ENCODE measurements around the gene CES3.
A peak's percentile ranks its signal among the peaks of the same experiment; 100 is the strongest.

CES3 gene

DNA sequence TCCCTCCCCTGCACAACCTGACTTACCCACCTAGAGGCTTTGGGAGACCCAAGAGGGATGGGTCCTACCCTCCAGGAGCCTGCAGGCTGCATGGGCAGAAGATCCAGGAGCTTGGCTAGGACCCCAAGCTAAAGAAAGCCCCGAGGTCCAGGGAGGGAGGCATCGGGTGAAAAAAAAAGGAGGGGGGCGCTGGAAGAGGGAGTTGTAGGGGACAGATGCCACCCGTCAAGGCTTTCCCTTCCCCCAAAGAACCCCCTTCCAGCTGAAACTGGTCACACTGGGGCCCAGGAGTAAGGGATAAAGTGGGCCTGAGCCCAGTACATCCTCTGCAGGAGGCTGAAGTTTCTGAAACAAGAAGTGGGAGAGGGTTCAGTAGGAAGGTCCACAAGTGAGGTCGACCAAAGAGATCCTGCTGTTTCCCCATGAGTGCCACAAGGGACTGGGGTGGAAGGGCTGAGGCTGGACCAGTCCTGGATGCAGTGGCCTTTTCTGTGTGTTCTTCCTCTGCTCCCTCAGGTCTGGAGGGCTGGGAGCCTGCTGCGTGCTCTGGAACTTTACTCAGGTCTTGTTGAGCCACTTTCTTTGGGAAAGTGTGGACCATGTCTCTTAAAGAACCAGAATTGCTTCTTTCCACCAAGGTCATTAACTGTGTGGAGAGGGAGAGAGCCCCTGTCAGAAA is 53.7 kb downstream of the CES3 start:
- Histone ChIP-seq H3K4ac (ENCODE audit: low read depth in 1 of 2, low read length in 2 of 2) (peak overlapping the region in 1 of 2 experiments; percentile 92), H3K4me2 (ENCODE audit: low read length, poor library complexity, severe bottlenecking) (peak overlapping the region; percentile 79), H2AK5ac (ENCODE audit: low read length, severe bottlenecking) (no peak overlapping the region), H2BK5ac (ENCODE audit: low read depth, low read length, poor library complexity, severe bottlenecking) (no peak overlapping the region), H3K4me3 (ENCODE audit: insufficient read depth in 1 of 2, low read depth in 1 of 2, low read length in 2 of 2) (peak overlapping the region in 1 of 2 experiments; percentile 73), H2BK12ac (ENCODE audit: low read length in 2 of 2) (peak overlapping the region; percentile 78 to 98), H3K4me1 (ENCODE audit: control insufficient read depth, insufficient read depth, low read depth, low read length) (peaks cover 14% of the 10 kb centered on the region), H3K79me1 (replicated peaks; ENCODE audit: low read length, poor library complexity, severe bottlenecking) (no peaks in the 10 kb centered on the region), H3K9me3 (ENCODE audit: control insufficient read depth, low read length) (no peaks in the 10 kb centered on the region), H3K9ac (ENCODE audit: low read length) (peak overlapping the region; percentile 70), H4K91ac (ENCODE audit: low read length) (peak overlapping the region; percentile 93), H2BK15ac (ENCODE audit: low read depth, poor library complexity, severe bottlenecking) (peak overlapping the region; percentile 60), H3K14ac (ENCODE audit: low read length in 2 of 2) (peak overlapping the region in 1 of 2 experiments; percentile 97), H3K18ac (ENCODE audit: low read depth in 1 of 2, low read length in 2 of 2) (peak overlapping the region; percentile 90 to 99), H3K27ac (ENCODE audit: low read length, poor library complexity, severe bottlenecking) (no peak overlapping the region), H3K23ac (ENCODE audit: low read length in 2 of 2) (peak overlapping the region in 1 of 2 experiments; percentile 99), H4K8ac (ENCODE audit: low read length) (peak overlapping the region; percentile 98), H3K36me3 (ENCODE audit: control insufficient read depth in 1 of 2, insufficient read depth in 2 of 2, low read depth in 1 of 2, low read length in 2 of 2) (no peaks in the 10 kb centered on the region), H3K27me3 (ENCODE audit: control insufficient read depth in 1 of 2, insufficient read depth in 1 of 2, low read length in 2 of 2) (peaks cover 6 to 11% of the 10 kb centered on the region in 2 experiments), H2BK120ac (ENCODE audit: low read depth, low read length) (peak overlapping the region; percentile 38), H2AFZ (ENCODE audit: low read depth, low read length) (no peak overlapping the region)
- no peak for DNase-seq
- WGBS, result 85% methylated on average over 5 of the region's 6 CpGs

DNA sequence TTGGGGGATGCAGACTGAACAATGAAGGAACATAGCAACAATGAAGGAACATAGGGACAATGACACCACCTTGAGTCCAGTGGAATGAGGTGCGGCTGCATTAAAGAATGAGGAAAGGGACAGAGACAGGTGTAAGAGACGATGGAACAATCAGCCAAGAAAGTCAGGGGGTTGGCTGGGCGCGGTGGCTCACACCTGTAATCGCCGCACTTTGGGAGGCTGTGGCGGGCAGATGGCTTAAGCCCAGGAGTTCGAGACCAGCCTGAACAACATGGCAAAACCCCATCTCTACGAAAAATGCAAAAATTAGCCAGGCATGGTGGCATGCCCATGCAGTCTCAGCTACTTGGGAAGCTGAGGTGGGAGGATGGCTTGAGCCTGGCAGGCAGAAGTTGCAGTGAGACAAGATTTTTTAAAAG is 54.3 kb downstream of the CES3 start:
- H2BK120ac ChIP-seq (ENCODE audit: low read depth, low read length), result no peak overlapping the region
- no peak overlapping the region for H2BK15ac ChIP-seq (ENCODE audit: low read depth, poor library complexity, severe bottlenecking)
- H3K27me3 ChIP-seq (ENCODE audit: control insufficient read depth in 1 of 2, insufficient read depth in 1 of 2, low read length in 2 of 2), result peaks cover 6 to 11% of the 10 kb centered on the region in 2 experiments
- H2BK12ac ChIP-seq (ENCODE audit: low read length in 2 of 2), result peak overlapping the region in 1 of 2 experiments; percentile 8
- no peak overlapping the region for H3K9ac ChIP-seq (ENCODE audit: low read length)
- H3K4ac ChIP-seq (ENCODE audit: low read depth in 1 of 2, low read length in 2 of 2), result no peak overlapping the region
- H3K4me3 ChIP-seq (ENCODE audit: insufficient read depth in 1 of 2, low read depth in 1 of 2, low read length in 2 of 2), result no peak overlapping the region
- no peaks in the 10 kb centered on the region for H3K9me3 ChIP-seq (ENCODE audit: control insufficient read depth, low read length)
- H2AFZ ChIP-seq (ENCODE audit: low read depth, low read length), result no peak overlapping the region
- WGBS, result 98% methylated on average over 9 of the region's 9 CpGs
- no peak overlapping the region for H4K8ac ChIP-seq (ENCODE audit: low read length)
- H3K23ac ChIP-seq (ENCODE audit: low read length in 2 of 2), result no peak overlapping the region
- H3K36me3 ChIP-seq (ENCODE audit: control insufficient read depth in 1 of 2, insufficient read depth in 2 of 2, low read depth in 1 of 2, low read length in 2 of 2), result no peaks in the 10 kb centered on the region
- no peak overlapping the region for H2BK5ac ChIP-seq (ENCODE audit: low read depth, low read length, poor library complexity, severe bottlenecking)
- peaks cover 14% of the 10 kb centered on the region for H3K4me1 ChIP-seq (ENCODE audit: control insufficient read depth, insufficient read depth, low read depth, low read length)
- H3K18ac ChIP-seq (ENCODE audit: low read depth in 1 of 2, low read length in 2 of 2), result peak overlapping the region in 1 of 2 experiments; percentile 47
- H4K91ac ChIP-seq (ENCODE audit: low read length), result no peak overlapping the region
- H3K4me2 ChIP-seq (ENCODE audit: low read length, poor library complexity, severe bottlenecking), result no peak overlapping the region
- DNase-seq, result no peak
- H3K79me1 ChIP-seq (replicated peaks; ENCODE audit: low read length, poor library complexity, severe bottlenecking), result no peaks in the 10 kb centered on the region
- no peak overlapping the region for H3K27ac ChIP-seq (ENCODE audit: low read length, poor library complexity, severe bottlenecking)
- H2AK5ac ChIP-seq (ENCODE audit: low read length, severe bottlenecking), result no peak overlapping the region
- no peak overlapping the region for H3K14ac ChIP-seq (ENCODE audit: low read length in 2 of 2)

DNA sequence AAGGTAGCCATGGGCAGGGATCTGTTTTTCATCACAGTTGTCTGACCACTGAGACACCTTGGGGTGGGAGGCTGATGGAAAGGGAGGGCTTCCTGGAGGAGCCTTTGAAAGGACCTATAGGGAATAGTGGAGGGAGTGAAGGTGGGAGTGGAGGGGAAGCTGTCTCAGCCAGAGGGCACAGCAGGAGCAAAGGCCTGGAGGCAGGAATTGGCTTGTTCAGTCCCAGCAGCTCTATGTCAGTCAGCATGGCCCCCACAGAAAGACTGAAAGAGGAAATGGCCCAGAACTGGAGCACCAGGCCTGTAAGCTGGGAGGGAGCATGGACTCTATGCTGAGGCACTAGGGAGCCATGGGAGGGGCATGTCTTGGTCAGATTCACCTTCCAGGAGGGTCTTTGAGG is 55.1 kb downstream of the CES3 start:
- Histone ChIP-seq H3K36me3 (ENCODE audit: control insufficient read depth in 1 of 2, insufficient read depth in 2 of 2, low read depth in 1 of 2, low read length in 2 of 2) (no peaks in the 10 kb centered on the region), H3K27ac (ENCODE audit: low read length, poor library complexity, severe bottlenecking) (no peak overlapping the region), H2BK5ac (ENCODE audit: low read depth, low read length, poor library complexity, severe bottlenecking) (no peak overlapping the region), H3K27me3 (ENCODE audit: control insufficient read depth in 1 of 2, insufficient read depth in 1 of 2, low read length in 2 of 2) (peaks cover 6 to 11% of the 10 kb centered on the region in 2 experiments), H4K8ac (ENCODE audit: low read length) (no peak overlapping the region), H3K14ac (ENCODE audit: low read length in 2 of 2) (no peak overlapping the region), H3K9me3 (ENCODE audit: control insufficient read depth, low read length) (no peaks in the 10 kb centered on the region), H3K4me1 (ENCODE audit: control insufficient read depth, insufficient read depth, low read depth, low read length) (peaks cover 14% of the 10 kb centered on the region), H3K79me1 (replicated peaks; ENCODE audit: low read length, poor library complexity, severe bottlenecking) (no peaks in the 10 kb centered on the region), H3K4ac (ENCODE audit: low read depth in 1 of 2, low read length in 2 of 2) (peak overlapping the region in 1 of 2 experiments; percentile 47), H4K91ac (ENCODE audit: low read length) (no peak overlapping the region), H2AFZ (ENCODE audit: low read depth, low read length) (no peak overlapping the region), H3K23ac (ENCODE audit: low read length in 2 of 2) (no peak overlapping the region), H3K9ac (ENCODE audit: low read length) (no peak overlapping the region), H2BK15ac (ENCODE audit: low read depth, poor library complexity, severe bottlenecking) (no peak overlapping the region), H3K4me2 (ENCODE audit: low read length, poor library complexity, severe bottlenecking) (no peak overlapping the region), H2BK12ac (ENCODE audit: low read length in 2 of 2) (no peak overlapping the region), H3K4me3 (ENCODE audit: insufficient read depth in 1 of 2, low read depth in 1 of 2, low read length in 2 of 2) (no peak overlapping the region), H2BK120ac (ENCODE audit: low read depth, low read length) (no peak overlapping the region), H3K18ac (ENCODE audit: low read depth in 1 of 2, low read length in 2 of 2) (no peak overlapping the region), H2AK5ac (ENCODE audit: low read length, severe bottlenecking) (no peak overlapping the region)
- DNase-seq, result no peak

DNA sequence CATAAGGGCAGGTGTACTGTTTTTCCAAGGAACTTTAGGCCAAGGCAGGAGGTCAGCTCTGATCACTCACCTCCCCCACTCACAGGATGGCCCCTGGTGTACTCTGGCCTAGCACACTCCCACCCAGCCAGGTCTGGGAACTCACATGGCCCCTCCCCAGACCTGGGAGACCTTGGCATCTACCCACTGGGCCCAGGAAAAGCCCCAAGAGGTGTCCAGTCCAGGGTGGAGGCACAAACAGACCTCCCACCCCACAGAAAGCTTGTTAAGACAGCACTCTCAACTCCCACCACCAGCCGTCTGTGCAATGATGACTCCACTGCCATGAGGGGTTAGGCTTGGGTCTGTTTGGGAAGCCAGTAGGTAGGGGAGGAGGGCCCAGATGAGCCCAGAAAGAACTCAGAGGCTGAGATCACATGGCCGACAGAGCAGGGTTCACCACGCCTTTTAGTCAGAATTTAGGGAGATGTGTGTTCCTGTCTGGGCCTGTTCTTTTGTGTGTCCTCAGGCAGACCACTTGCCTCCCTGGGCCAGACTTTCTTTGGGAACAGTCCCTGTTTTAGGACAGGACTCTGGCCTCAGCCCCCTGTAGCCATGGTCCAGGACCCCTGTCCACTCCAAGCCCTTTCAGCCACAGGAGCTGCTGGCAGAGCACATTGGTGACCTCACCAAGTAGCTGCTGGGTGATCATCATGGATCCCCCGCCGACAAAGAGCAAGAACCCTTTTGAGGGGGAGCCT is 55.8 kb downstream of the CES3 start:
- Histone ChIP-seq H2BK120ac (ENCODE audit: low read depth, low read length) (no peak overlapping the region), H3K4me1 (ENCODE audit: control insufficient read depth, insufficient read depth, low read depth, low read length) (peaks cover 14% of the 10 kb centered on the region), H3K4ac (ENCODE audit: low read depth in 1 of 2, low read length in 2 of 2) (no peak overlapping the region), H2BK15ac (ENCODE audit: low read depth, poor library complexity, severe bottlenecking) (peak overlapping the region; percentile 56), H3K36me3 (ENCODE audit: control insufficient read depth in 1 of 2, insufficient read depth in 2 of 2, low read depth in 1 of 2, low read length in 2 of 2) (no peaks in the 10 kb centered on the region), H2AK5ac (ENCODE audit: low read length, severe bottlenecking) (no peak overlapping the region), H3K79me1 (replicated peaks; ENCODE audit: low read length, poor library complexity, severe bottlenecking) (no peaks in the 10 kb centered on the region), H3K9me3 (ENCODE audit: control insufficient read depth, low read length) (no peaks in the 10 kb centered on the region), H4K8ac (ENCODE audit: low read length) (no peak overlapping the region), H3K4me2 (ENCODE audit: low read length, poor library complexity, severe bottlenecking) (no peak overlapping the region), H4K91ac (ENCODE audit: low read length) (peak overlapping the region; percentile 21), H3K18ac (ENCODE audit: low read depth in 1 of 2, low read length in 2 of 2) (no peak overlapping the region), H3K27ac (ENCODE audit: low read length, poor library complexity, severe bottlenecking) (no peak overlapping the region), H2BK5ac (ENCODE audit: low read depth, low read length, poor library complexity, severe bottlenecking) (no peak overlapping the region), H3K23ac (ENCODE audit: low read length in 2 of 2) (no peak overlapping the region), H2BK12ac (ENCODE audit: low read length in 2 of 2) (no peak overlapping the region), H3K4me3 (ENCODE audit: insufficient read depth in 1 of 2, low read depth in 1 of 2, low read length in 2 of 2) (no peak overlapping the region), H3K9ac (ENCODE audit: low read length) (no peak overlapping the region), H3K27me3 (ENCODE audit: control insufficient read depth in 1 of 2, insufficient read depth in 1 of 2, low read length in 2 of 2) (peaks cover 6 to 11% of the 10 kb centered on the region in 2 experiments), H2AFZ (ENCODE audit: low read depth, low read length) (no peak overlapping the region), H3K14ac (ENCODE audit: low read length in 2 of 2) (no peak overlapping the region)
- 97% methylated on average over 5 of the region's 5 CpGs for WGBS
- DNase-seq, result no peak
